ENCODE measurements around the gene SAMD11.

SAMD11 gene

GRCh38 chr1:916173-917075, 7.3 kb upstream of the SAMD11 start:
- no peak for DNase-seq (ENCODE audit: low read depth in 3 of 3)

GRCh38 chr1:917076-917459, 6.7 kb upstream of the SAMD11 start:
- DNase-seq (ENCODE audit: low read depth in 3 of 3), result no peak

GRCh38 chr1:917466-918091, 6.1 kb upstream of the SAMD11 start:
- DNase-seq (ENCODE audit: low read depth in 3 of 3), result no peak

- DNase-seq (ENCODE audit: low read depth in 3 of 3), result no peak
Measured at GRCh38 chr1:918353-918752, 5.4 kb upstream of the SAMD11 start.

GRCh38 chr1:918843-919242, 4.9 kb upstream of the SAMD11 start:
- DNase-seq (ENCODE audit: low read depth in 3 of 3), result no peak

GRCh38 chr1:919271-919872, 4.4 kb upstream of the SAMD11 start:
- no peak for DNase-seq (ENCODE audit: low read depth in 3 of 3)

- no peak for DNase-seq (ENCODE audit: low read depth in 3 of 3)
Measured at GRCh38 chr1:920010-920409, 3.7 kb upstream of the SAMD11 start.

- no peak for DNase-seq (ENCODE audit: low read depth in 3 of 3)
Measured at GRCh38 chr1:920521-920920, 3.2 kb upstream of the SAMD11 start.

GRCh38 chr1:921011-921837, 2.5 kb upstream of the SAMD11 start:
- no peak for DNase-seq (ENCODE audit: low read depth in 3 of 3)

GRCh38 chr1:923991-924655, 400 bp downstream of the SAMD11 start:
- no peak for DNase-seq (ENCODE audit: low read depth in 3 of 3)

GRCh38 chr1:924656-925560, 1.2 kb downstream of the SAMD11 start:
- no peak for DNase-seq (ENCODE audit: low read depth in 3 of 3)

GRCh38 chr1:925561-926421, 2.1 kb downstream of the SAMD11 start:
- DNase-seq (ENCODE audit: low read depth in 3 of 3), result no peak

- no peak for DNase-seq (ENCODE audit: low read depth in 3 of 3)
Measured at GRCh38 chr1:927234-927633, 3.5 kb downstream of the SAMD11 start.

- no peak for DNase-seq (ENCODE audit: low read depth in 3 of 3)
Measured at GRCh38 chr1:927748-928147, 4.0 kb downstream of the SAMD11 start.

- no peak for DNase-seq (ENCODE audit: low read depth in 3 of 3)
Measured at GRCh38 chr1:928825-929661, 5.3 kb downstream of the SAMD11 start.

GRCh38 chr1:929712-930632, 6.2 kb downstream of the SAMD11 start:
- DNase-seq (ENCODE audit: low read depth in 3 of 3), result no peak

GRCh38 chr1:930633-931138, 7.0 kb downstream of the SAMD11 start:
- DNase-seq (ENCODE audit: low read depth in 3 of 3), result no peak

All from stimulated activated CD4-positive, alpha-beta T cell treated with anti-CD3 and anti-CD28 coated beads, TNF-alpha, amount 100 ng/mL, for 4 hours (primary cell).